ENCODE measurements around the gene CCDC28B.

CCDC28B gene

DNA sequence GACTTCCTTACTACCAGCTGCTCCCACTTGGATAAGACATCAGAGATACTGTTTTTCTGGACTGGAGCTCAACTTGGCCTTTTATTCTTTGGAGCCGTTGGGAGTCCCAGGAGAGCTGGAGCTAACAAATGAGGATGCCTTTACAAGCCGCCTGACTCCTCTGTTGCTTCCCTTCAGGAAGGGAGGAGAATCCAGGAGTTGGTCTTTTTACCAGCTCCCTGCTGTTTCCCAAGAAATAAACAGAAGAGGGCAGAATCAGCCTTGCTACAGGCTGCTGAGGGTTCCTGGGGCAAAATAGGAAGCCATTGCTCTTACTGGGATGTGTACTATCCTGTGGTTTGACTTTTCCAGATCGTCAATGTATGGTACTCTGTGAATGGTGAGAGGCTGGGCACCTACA lies 23.3 kb downstream of the CCDC28B start:
- no peak for DNase-seq

DNA sequence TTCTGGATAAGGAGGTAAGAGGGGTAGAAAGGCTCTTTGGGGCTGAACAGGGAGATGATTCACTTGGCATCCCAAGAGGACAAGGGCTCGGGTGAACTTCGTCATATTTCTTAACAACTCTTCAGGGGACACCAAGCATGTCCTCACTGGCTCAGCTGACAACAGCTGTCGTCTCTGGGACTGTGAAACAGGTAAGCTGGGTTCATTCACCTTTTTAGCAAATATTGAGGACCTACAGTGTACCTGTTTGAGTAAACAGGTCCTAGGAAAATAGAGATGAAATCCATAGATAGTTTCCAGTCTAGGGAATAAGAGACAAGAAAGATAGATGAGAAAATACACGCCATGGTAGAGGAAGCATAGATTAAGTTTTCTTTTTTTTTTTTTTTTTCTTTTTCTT lies 23.9 kb downstream of the CCDC28B start:
- no peak for DNase-seq

DNA sequence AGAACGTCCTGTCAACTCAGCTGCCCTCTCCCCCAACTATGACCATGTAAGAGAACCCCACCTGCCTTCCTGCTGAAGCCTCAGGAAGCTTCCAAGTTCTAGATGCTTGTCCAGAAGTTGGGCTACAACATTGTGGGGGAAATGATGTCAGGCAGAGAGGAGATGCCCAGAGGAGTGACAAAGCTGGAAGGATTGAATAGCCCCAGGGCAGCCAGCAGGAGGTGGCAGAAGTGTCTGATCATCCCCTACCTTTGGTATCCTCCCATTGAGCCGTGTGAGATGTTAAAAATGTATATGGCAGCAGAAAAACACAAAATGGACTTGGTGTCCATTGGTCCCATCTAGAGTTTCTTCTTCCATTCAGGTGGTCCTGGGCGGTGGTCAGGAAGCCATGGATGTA lies 28.4 kb downstream of the CCDC28B start:
- no peak for DNase-seq

DNA sequence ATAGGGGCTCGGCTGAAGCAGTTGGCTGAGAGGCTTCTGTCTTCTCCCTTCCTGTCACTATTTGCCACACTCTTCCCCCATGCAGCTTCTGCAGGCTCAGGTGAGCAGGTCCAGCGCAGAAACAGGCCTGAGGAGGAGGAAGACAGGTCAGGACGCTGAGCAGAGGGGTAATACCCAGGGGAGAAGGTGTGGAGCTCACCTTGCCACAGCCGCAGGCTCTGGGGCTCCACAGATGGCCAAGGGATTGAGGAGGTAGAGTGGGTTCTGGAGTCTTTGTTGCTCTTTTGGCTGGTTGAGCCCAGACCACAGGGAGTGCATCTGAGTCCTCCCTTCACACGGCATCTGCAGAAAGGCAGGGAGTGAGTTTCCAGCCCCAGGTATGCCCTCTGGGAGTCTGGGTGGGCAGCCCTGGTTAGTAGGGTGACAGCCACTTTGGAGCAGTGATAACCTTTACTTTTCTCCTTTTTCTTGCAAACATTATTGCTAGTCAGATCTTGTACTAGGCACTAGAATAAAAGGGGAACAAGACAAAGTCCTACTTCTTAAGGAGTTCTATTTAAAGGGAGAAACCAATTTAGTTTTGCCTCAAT lies 31.5 kb downstream of the CCDC28B start:
- DNase-seq: no peak

GRCh38 chr1:32232558-32233304 lies 32.3 kb downstream of the CCDC28B start:
- DNase-seq: no peak

GRCh38 chr1:32234792-32235191 lies 34.4 kb downstream of the CCDC28B start:
- DNase-seq: no peak

DNA sequence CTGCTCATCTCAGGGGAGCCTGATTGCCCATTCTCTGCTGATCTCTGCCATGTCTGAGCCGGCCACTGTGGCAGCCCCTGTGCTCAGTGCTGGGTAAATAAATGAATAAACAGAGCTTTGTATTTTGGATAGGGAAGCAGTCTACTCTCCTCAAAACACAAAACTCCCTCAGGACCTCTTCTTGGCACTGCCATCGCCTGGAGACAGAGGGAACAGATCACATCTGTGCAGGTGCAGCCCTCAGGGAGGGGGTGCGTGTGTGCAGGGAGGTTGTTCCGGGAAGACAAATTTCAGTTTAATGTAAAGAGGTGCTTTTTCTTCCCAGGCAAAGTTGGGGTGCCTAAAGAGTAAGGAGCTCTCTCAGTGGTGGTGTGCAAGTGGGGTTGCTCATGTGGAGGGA lies 38.9 kb downstream of the CCDC28B start:
- no peak for DNase-seq

DNA sequence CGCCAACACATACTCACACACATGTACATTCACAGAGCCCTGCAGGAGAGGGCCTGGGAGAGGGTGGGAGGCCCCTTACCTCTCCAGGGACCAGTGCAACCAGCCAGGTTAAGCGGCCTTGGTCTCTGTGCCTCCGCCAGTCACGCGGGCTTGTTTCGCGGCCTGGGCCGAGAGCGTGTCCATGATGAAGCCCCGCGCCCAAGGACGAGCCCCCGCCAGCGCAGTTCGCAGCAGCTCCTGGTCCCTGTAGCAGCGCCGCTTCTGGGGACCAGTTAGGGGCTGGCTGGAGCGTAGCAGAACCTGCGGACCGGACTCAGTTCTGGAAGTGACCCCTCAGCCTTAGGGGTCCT lies 39.4 kb downstream of the CCDC28B start:
- no peak for DNase-seq

GRCh38 chr1:32240140-32240951 lies 40.0 kb downstream of the CCDC28B start:
- peak; percentile 80 for DNase-seq

GRCh38 chr1:32241001-32241763 lies 40.8 kb downstream of the CCDC28B start:
- DNase-seq: peak; percentile 82

- peak; percentile 70 for DNase-seq
Observed at GRCh38 chr1:32242341-32242851, 42.0 kb downstream of the CCDC28B start.

- DNase-seq: peak; percentile 49
Observed at GRCh38 chr1:32246888-32247273, 46.5 kb downstream of the CCDC28B start, which contains the start of gene FAM167B. FAM167B (plus strand) TSS chr1:32247222; CDS start chr1:32247422, 200 bp downstream.

DNA sequence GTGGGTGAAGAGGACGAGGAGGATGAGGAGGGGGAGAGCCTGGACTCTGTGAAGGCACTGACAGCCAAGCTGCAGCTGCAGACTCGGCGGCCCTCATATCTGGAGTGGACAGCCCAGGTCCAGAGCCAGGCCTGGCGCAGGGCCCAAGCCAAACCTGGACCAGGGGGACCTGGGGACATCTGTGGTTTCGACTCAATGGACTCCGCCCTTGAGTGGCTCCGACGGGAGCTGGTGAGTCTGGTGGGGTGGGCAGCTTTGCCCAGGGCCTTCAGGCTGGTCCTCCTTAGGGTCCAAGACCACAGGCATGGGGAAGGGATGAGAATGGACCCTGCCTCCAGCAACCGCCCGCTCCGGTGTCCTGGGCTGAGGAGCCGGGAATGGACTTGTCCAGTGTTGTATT lies 47.1 kb downstream of the CCDC28B start:
- no peak for DNase-seq

- DNase-seq: peak; percentile 77
Observed at GRCh38 chr1:32247983-32248889, 47.8 kb downstream of the CCDC28B start.

GRCh38 chr1:32249831-32250525 lies 49.6 kb downstream of the CCDC28B start:
- peak; percentile 64 for DNase-seq

- DNase-seq: no peak
Observed at GRCh38 chr1:32250893-32251716, 50.7 kb downstream of the CCDC28B start, which contains the start of gene LCK. LCK (plus strand) TSS chr1:32251265; CDS start chr1:32274330, 23,065 bp downstream.
